Measurements from ENCODE around the gene SNRPA1. TPM values are rescaled to one million over a fixed set of nuclear protein-coding genes. Genes with fewer than 3 reads are reported as not detected.
"Not testable (repeated sequence)": the region's sequence is repeated elsewhere in the genome, so short reads cannot be mapped to it uniquely, and the experiment has no call there.

The SNRPA1 gene
- total RNA-seq, 1 donor from 2014 or later: 22.2 TPM

DNA sequence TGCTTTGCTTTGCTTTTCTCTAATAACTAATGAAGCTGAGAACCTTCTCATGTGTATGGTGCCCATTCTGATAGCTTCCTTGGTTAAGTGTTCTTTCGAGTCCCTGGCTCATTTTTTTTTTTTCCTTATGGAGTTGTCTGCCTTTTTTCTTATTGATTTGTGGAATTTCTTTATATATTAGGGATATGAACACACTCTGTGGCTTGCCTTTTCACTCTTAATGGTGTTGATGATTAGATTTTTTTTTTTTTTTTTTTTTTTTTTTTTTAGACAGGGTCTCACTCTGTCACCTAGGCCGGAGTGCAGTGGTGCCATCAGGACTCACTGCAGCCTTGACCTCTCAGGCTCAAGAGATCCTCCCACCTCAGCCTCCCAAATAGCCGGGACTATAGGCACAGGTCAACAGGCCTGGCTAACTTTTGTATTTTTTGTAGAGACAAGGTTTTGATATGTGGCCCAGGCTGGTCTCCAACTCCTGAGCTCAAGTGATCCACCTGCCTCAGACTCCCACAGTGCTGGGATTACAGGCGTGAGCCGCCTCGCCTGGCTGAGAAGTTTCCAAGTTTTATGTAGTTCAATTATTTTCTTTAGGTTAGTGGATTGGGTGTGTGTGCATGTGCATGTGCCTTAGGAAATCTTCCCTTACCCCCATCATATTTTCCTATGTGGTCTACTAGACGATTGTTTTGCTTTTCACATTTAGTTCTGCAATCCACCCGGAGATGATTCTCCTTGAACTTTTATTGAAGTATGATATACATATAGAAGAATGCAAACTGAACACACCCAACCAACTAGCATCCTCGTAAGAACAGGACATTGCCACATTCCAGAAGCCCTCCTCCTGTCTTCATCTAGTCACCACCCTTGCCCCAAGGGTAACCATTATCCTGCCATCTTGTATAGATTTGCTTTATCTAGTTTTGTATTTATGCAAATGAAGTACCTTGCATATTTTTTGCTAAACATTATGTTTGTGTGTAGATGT, 1.7 kb upstream of the SNRPA1 start:
- no peak for ATAC-seq
- DNase-seq (ENCODE audit: low spot score): no peak

DNA sequence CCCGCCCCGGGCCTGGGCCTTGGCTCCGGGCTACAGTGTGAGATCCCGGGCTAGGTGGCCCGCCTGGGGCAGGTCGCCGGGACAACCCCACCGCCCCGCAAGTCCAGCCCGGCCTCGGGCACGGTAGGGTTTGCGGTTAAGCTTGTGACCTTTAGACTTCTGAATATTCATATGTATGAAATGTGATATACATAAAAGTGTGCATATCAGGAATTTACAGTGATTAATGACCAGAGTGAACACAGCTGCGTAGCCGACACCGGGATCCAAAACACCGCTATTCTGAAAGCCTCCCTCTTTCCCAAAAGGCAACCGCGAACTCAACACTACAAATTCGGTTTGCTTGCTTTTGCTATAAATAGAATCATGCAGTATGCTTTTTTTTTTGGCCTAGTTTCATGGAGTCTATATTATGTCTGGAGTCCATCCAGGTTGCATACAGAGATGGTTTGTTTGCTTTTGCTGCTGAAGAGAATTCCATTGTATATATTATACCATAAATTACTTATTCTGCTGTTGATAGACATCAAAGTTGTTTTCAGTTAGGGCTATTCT, 636 bp upstream of the SNRPA1 start:
- peak; percentile 0 for ATAC-seq
- DNase-seq (ENCODE audit: low spot score): no peak

DNA sequence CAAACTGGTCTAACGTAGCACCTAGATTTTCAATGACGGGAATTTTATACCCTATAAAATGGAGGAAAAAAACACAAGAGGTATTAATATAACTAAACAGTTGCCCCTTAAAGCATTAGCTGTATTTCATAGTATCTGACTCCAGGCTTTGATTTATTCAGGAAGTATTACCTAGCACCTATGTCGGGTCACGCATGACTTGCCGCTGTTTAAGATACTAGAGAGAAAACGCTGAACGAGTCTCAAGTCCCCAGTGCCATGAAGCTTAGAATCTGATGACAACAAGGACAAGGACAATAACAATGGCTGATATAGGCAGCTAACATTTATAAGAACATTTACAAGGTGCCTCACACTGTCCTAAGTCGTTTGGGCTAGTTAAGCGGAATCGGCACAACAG, 1.9 kb downstream of the SNRPA1 start:
- no peak for ATAC-seq
- no peak for DNase-seq (ENCODE audit: low spot score)

DNA sequence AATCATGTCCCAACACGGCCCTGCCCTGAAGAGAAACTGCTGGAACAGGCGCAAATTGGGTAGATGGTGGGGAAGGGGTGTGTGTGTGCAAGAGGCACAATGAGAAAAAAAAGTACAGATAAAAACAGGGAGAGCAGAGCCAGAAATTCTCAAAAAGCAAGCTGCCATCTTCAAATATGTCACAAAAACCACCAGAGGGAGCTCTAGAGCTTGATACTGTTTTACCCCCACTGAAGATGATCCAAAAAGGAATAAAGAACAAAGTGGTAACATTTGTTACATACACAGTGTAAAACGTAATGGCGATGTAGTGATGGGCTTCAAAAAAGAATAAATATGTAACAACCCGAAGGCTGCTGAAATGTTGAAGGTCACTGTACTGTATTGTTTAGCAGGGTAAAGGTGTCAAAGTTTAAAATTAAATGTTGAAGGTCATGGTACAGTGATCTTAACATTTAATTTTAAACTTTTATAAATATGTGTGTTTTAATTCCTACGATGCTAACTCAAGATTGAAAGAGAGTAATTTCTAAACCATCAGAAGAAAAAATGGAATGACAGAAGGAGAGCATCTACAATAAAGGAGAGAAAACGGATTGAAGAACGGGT, 6.0 kb downstream of the SNRPA1 start:
- DNase-seq (ENCODE audit: low spot score): no peak
- ATAC-seq: peak; percentile 75

DNA sequence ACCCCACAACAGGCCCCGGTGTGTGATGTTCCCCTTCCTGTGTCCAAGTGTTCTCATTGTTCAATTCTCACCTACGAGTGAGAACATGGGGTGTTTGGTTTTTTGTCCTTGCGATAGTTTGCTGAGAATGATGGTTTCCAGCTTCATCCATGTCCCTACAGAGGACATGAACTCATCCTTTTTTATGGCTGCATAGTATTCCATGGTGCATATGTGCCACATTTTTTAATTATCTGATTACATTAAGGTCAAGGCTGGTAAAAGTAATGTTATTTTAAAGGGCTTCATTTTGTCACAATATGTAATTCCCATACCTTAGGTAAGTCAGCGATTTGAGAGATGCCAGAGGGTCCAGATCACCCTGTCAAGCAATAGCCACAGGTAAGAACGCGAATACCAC, 7.7 kb downstream of the SNRPA1 start:
- DNase-seq (ENCODE audit: low spot score); ATAC-seq: not testable (repeated sequence)

DNA sequence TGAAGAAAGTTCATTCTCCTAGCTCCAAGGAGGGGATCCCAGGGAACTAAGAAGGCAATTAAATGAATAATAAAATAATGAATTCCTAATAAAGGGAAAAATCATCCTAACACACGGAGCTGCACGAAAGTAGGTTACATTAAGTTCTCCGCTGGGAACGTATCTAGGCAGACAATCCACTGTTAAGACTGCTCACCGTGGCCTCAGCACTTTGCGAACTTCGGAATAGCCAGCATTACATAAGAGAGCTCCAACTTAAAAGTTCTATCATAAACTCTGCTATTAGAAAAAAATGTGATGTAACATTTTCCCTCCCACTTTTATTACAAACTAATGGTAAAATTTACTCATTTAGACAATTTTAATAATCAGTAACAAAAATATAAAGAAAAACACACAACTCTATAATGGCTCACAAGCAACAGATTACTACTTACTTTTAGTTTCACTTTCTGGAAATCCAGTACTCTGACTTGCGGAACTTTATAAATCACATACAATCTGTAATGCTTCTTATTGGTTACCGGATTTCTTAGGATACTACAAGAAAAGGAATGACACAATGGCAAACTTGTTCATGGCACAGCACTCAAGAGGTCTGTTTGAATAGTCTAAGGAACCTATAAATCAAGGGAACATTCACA, 8.5 kb downstream of the SNRPA1 start:
- peak; percentile 79 for ATAC-seq
- no peak for DNase-seq (ENCODE audit: low spot score)

DNA sequence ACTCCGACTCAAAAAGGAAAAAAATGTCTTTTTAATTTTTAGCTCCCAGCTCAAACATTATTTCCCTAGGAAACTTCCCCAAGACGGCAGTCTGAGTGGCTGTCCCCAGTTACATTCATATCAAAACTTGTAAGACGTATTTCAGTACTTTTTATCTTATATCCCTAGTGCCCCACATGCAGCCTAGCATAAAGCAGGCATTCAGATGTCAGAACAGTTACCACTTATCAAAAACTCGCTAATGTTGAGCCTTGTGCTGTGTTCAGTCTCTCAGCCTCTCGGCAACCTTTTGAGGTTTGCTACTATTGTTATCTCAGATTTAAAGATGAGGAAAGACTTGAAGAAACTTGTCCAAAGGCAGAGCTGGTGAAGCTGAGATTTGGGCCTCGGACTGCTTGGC, 11.1 kb downstream of the SNRPA1 start:
- ATAC-seq (no peak), DNase-seq (ENCODE audit: low spot score) (no peak)

DNA sequence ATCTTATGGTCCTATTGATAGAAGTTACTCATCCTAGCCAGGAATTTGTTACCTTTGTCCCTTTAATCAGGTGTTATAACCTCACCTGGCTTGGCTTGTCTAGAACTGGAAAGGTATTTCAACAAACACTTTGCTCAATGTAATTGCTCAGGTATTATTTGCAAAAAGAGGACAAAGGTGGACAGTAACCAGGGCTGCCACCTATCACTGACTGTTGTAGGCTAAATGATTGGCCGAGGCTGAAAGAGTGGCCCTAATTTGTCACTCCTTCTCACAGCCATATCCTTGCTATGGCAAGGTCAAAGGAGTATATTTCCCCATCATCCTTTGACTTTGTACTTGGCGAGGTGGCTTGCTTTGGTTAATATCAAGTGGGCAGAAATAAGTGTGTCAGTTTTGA, 15.0 kb downstream of the SNRPA1 start:
- DNase-seq (ENCODE audit: low spot score): peak; percentile 78
- ATAC-seq: peak; percentile 63

DNA sequence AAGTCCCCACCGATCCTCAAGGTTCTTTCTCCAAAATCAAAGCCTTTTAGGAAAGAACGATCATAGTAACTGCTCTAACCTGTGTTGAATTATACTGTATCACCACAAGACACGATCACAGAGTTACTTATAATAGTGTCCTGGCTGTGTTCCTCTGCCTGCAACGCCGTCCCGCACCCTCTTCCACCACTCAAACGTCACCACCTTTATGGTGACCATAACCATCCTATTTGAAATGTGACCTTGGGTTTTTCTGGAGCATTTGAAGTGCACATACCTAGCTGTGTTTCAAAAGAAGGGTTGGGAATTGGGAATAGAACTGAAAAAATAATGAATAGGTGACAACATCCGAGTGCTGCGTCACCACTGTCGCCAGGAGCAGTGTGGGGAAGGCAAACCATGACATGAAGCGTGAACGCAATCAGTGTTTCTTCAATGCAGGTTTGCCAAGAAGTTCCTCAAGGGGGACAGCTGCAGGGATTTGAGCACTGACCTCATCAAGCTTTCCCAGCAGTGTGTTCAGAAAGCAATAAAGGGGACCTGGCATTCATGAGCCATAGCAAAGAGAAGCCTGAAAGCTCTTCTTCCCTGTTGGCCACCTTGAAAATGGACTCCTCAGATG, 17.0 kb downstream of the SNRPA1 start:
- ATAC-seq: no peak
- no peak for DNase-seq (ENCODE audit: low spot score)

DNA sequence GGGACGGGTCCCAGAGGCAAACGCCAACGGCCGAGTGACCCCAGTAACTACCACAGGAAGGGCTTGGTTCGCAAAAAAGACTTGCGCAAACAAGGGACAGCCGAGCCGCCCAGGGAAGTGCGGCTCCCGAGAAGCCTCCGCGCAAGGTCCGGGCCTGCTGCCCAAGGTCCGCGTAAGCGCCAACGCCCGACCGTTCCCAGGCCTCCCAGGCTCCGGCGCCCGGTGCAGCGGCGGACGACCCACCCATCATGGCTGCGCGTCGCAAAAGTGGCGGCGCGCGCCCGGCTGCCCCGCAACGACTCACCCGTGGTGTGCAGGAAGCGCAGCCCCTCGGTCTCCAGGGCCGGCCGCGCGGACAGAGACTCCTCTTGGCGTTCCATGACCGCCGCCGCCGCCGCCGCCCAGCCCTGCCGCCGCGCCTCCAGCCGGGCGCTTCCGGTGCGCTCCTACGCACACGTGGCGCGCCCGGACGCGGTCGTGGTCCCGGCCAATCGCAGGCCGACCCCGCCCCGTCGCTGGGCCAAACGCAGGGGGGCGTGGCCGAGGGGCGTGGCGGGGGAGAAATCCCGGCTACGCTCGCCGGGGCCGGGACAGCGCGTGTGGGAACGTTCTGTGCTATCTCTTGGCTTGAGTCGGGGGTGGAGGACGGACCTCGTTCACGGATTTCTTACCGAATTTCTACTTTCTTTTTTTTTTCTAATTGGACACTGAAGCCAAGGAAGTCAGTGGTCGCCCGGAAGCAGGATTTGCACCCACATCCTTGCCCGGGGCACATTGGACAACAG, 17.8 kb downstream of the SNRPA1 start, which contains the start of gene SELENOS:
Gene SELENOS, minus strand, starts transcription at position 448 of the 785 bp plus-strand sequence. Its CDS starts 68 bp downstream, at position 380.
- DNase-seq (ENCODE audit: low spot score): peak; percentile 94
- peak; percentile 90 for ATAC-seq

DNA sequence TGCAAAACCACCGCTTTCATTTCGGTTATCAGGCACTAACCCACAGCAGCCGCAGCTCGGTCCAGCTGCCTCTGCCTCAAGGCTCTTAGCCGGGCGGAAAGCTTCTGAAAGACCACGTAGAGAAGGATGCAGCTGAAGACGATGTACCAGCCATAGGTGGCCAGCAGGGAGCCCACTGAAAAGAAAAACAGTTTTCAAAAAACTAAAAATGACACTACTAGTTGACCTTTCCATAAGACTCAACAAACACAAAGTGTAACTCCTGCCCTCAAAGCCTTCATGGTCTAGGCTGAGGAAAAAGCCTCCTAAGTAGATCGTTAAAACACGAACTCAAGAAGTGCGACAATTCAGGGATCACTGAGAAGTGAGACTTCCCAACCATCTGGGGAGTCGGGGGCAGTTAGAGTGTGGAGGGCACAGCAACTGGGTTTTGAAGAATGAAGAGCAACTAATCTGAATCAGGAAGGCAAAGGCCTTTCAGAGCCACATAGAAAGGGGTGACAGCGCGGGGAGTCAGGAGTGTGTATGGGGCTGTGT, 18.5 kb downstream of the SNRPA1 start:
- DNase-seq (ENCODE audit: low spot score) (no peak), ATAC-seq (no peak)

DNA sequence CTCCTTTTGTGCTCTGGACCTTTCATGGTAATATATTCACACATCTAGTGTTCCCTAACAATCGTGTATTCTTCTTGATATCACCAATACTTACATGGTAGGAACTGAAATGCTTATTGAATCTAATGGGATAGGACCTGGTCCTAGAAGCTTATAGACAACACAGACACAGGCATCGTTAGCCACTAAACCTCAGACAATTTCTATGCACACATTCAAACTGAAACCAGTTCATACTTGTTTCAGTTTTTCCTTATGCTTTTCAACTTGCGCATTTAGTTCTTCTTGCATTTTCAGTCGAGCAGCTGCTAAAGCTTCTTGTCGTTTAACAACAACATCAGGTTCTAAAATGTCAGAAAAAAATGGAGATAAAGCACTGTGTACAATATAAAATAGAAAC, 20.0 kb downstream of the SNRPA1 start:
- DNase-seq (ENCODE audit: low spot score): no peak

DNA sequence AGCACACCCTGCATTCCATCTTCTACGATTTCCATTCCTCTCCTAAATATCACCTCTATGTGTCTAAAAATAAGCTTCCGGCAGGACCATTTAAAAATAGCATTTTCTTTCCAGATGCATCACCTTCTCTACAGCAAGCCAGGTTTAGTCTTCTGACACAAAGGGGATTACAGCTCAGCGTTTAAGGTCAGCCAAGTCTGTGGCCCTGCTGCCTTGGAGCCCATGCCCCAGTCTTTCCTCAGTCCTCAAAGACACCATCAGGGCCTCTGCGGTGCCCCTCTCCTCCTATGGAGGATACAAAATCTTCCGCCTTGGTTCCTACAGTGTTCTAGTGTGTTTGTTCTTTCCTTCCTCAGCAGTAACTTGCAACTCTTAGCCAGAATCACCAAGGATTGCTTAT, 21.5 kb downstream of the SNRPA1 start:
- ATAC-seq (no peak), DNase-seq (ENCODE audit: low spot score) (no peak)

More for the DNA sequence above, 20.0 kb downstream of the SNRPA1 start:
- ATAC-seq: no peak

DNA sequence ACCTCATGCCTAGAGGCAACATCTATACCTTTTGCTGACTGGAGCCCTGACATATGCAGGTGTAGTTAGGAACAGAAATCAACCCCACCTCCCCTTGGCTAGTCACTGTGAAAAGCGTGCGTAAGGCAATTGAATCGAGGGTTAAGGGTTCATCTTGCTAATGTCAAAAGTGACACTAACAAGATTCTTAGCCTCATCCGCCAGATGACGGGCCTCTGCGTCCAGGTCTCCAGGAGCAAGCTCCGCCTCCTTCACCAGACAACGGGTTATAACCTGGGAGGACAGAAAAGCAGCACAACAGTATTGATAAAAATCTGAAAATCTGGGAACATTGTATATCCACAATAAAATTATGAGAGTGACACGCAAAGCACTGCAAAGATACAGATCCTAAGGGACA, 22.5 kb downstream of the SNRPA1 start:
- ATAC-seq (no peak), DNase-seq (ENCODE audit: low spot score) (no peak)

DNA sequence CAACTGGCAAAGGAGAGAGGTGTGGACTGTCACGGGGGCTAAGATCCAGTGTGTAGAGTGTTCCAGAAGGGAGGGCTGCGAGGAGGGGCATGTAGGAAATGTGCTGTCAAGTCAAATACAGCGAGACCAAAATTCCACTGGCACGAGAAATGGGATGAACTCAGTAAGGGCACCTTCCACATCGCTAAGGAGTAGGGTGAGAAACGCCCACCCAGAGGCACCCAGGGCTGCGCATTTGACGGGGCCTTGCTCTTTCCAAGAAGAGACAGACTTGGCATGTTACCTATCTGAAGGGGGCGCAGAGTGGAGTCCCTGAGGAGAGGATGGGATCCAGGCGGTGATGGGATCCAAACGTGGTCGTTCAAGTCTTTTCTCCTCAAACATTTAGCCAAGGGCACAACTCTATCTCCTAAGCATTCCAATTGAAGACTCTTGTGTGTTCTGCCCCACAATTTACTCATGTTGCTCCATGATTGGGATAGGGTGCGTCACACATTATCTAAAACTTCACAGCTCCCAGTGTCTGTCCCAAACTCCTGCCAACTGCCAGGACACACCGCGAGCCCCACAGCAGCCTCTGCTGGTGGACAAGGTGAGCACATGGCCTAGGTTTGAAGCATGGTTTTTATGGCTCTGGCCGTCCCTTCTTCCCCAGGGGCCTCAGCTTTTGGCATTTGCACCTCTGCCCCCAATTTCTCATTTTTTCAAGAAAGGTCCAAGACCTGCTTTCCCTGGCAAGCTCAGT, 25.4 kb downstream of the SNRPA1 start:
- no peak for DNase-seq (ENCODE audit: low spot score)
- ATAC-seq: peak; percentile 66

DNA sequence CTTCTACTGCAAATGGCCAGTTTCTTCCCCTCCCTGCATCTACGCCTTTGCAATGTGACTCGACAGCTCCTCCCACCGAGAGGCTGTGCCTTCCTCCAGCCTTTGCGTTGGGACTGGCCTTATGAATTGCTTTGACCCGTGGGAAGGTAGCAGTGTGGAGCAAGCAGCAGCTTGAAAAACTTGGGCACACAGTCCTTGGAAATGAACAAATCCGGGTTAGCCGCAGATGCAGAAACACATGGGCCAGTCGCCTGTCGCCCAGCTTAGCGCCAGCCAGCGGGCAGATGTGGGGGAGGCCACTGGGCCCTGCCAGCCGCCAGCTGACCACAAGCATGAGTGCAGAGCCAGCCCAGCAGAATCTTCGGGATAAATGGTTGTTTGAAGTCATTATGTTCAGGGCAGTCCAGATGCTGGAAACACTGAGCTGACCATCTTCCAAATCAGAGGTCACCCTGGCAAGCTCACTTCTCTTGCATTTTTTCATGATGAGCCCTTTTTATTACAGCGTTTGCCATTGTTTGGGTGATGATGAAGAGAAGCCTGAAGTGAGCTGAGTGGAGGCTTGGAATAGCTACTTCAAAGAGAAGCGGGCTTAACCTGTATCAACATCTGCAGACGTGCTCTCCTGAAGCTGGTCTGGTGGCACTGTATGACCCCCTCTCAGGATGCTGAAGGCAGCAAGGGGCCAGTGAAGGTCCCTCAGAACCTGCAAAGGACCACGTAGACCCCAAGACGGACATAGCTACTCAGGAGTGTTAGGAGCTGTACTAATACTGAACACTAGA, 27.5 kb downstream of the SNRPA1 start:
- ATAC-seq (peak; percentile 35), DNase-seq (ENCODE audit: low spot score) (no peak)

DNA sequence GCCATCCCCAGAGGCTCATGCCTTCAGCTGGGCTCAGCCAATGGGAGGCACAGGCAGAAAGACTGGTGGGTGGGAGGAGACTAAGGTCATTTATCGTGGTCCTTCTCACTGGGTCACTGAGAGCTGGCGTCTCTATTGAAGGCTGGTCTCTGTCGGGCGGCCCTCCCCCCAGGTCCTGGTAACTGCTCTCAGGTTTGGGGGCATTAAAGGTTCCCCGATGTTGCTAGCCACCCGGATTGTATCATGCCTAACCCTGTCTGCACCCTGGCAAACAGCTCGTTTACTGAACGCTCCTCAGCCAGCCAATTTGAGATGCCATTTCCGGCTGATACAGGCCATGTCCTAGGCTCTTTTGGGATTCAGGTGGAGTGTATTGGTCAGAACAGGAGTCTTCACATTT, 28.3 kb downstream of the SNRPA1 start:
- DNase-seq (ENCODE audit: low spot score): no peak
- peak; percentile 5 for ATAC-seq

DNA sequence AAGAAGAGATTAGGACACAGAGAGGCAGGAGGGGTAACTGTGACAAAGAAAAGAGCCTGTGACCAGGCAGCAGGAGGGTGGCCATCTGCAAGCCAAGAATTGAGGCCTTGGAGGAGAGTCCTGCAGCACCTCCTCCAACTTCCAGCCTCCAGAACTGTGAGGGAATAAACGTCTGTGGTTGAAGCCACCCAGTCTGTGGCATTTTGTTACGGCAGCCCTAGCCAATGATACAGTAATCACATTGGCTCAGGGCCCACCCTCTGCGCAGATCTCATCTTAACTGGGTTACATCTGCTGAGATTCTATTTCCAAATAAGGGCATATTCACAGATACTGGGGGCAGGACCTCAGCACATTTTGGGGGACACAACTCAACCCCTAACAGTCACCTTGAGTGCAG, 29.0 kb downstream of the SNRPA1 start:
- ATAC-seq (no peak), DNase-seq (ENCODE audit: low spot score) (no peak)

Measured in left lobe of liver (tissue), 2 donors.